K562 (cell line): ENCODE results near the gene MC1R. TPM values are rescaled to one million over a fixed set of nuclear protein-coding genes. Genes with fewer than 3 reads are reported as not detected.

Experiments used
- ATAC-seq: fragments of 200-7000 bp; cut with Tn5 transposase; 3 replicates; pipeline ENCODE4 v1.9.1; 2020; ENCODE audit warnings: moderate library complexity
- BruUV-seq: library from RNA; stranded (reverse); fragments of 400-500 nt; replicated peaks from 2 replicates; lab custom pipeline; 2021; lab: Mats Ljungman, UMichigan
- CTCF ChIA-PET: fragments of 300-600 bp; formaldehyde crosslinking; extraction: SDS; loops from one replicate; lab custom pipeline; 2021; ENCODE audit warnings: low intra/inter-chr PET ratio; lab: Yijun Ruan, JAX
- POLR2A ChIA-PET: fragments of 300-600, 350-650 bp; sonication (Branson Sonifier 250); formaldehyde crosslinking; extraction: SDS; loops from one replicate; lab custom pipeline; 2021; ENCODE audit warnings: antibody characterized with exemption, inconsistent platforms; lab: Yijun Ruan, JAX
- DNase-seq, 4 experiments: peaks; one replicate each; pipeline versions ENCODE4 v3.0.0 to v3.0.0-alpha.2; 2011 to 2018; ENCODE audit warnings: low spot score in 3 of 4, mixed read lengths in 3 of 4; ENCODE audit errors: extremely low read depth in 1 of 4
- FAIRE-seq: peaks from 2 replicates; lab custom pipeline; 2011; peaks lifted over from hg19 to GRCh38; lab: Jason Lieb, UNC
- H2AFZ ChIP-seq: 2 replicates; pipeline ENCODE4 v1.6.0; 2011; ENCODE audit warnings: low read depth, low read length, control low read depth, inconsistent platforms
- H3K27ac ChIP-seq: fragments of 200-600 bp; 3 replicates; pipeline ENCODE4 v1.8.0; 2011; ENCODE audit warnings: low read depth, mild to moderate bottlenecking, control low read depth, inconsistent platforms, low read length, moderate library complexity, mixed read lengths; ENCODE audit errors: extremely low read depth
- H3K27me3 ChIP-seq, 2 experiments: fragments of 300-600 bp in 1 of 2; 2 replicates in 1 of 2; 3 replicates in 1 of 2; pipeline versions ENCODE4 v1.6.0 to v1.8.0; 2011; ENCODE audit warnings: inconsistent platforms in 2 of 2, low read length in 2 of 2, mild to moderate bottlenecking in 1 of 2, mixed read lengths in 1 of 2, moderate library complexity in 1 of 2; ENCODE audit not compliant: control insufficient read depth in 2 of 2, insufficient read depth in 2 of 2
- H3K36me3 ChIP-seq: fragments of 300-600 bp; 3 replicates; pipeline ENCODE4 v1.8.0; 2011; ENCODE audit warnings: mild to moderate bottlenecking, low read length, inconsistent platforms; ENCODE audit not compliant: control insufficient read depth, insufficient read depth
- H3K4me1 ChIP-seq, 2 experiments: fragments of 200-600 bp in 1 of 2; replicated peaks in 1 of 2; 2 replicates in 1 of 2; 3 replicates in 1 of 2; pipeline versions ENCODE4 v1.5.1 to v1.8.0; 2011; ENCODE audit warnings: inconsistent platforms in 2 of 2, low read length in 2 of 2, mild to moderate bottlenecking in 1 of 2, mixed read lengths in 1 of 2, moderate library complexity in 1 of 2; ENCODE audit not compliant: control insufficient read depth in 2 of 2, insufficient read depth in 2 of 2
- H3K4me2 ChIP-seq: 2 replicates; pipeline ENCODE4 v1.6.1; 2011; ENCODE audit warnings: low read length, control low read depth, inconsistent platforms, mixed read lengths; ENCODE audit not compliant: insufficient read depth
- H3K4me3 ChIP-seq: fragments of 200-600 bp; sonication (generic), shearing (Covaris generic); 2 replicates; pipeline ENCODE4 v1.5.1; 2016; ENCODE audit warnings: control low read depth, inconsistent platforms
- H3K79me2 ChIP-seq: fragments of 200-600 bp; 3 replicates; pipeline ENCODE4 v1.8.0; 2011; ENCODE audit warnings: low read length, inconsistent platforms; ENCODE audit not compliant: control insufficient read depth, insufficient read depth
- H3K9ac ChIP-seq, 2 experiments: 2 replicates each; pipeline versions ENCODE4 v1.6.0 to v1.6.1; 2011; ENCODE audit warnings: low read depth in 2 of 2, low read length in 2 of 2, control low read depth in 1 of 2, inconsistent platforms in 1 of 2, mild to moderate bottlenecking in 1 of 2, mixed read lengths in 1 of 2; ENCODE audit not compliant: insufficient read depth in 1 of 2
- H3K9me1 ChIP-seq: one replicate; pipeline ENCODE4 v1.6.0; 2011; ENCODE audit warnings: inconsistent platforms, mild to moderate bottlenecking, low read length, moderate library complexity; ENCODE audit not compliant: control insufficient read depth, insufficient read depth
- H3K9me3 ChIP-seq: replicated peaks from 2 replicates; pipeline ENCODE4 v1.5.1; 2011; ENCODE audit warnings: low read depth, low read length, inconsistent platforms; ENCODE audit not compliant: control insufficient read depth, insufficient read depth
- H4K20me1 ChIP-seq: replicated peaks from 2 replicates; pipeline ENCODE4 v1.6.1; 2011; ENCODE audit warnings: low read length, inconsistent platforms, mixed read lengths; ENCODE audit not compliant: control insufficient read depth, insufficient read depth
- AFF4 ChIP-seq: sonication (generic); formaldehyde crosslinking; IDR thresholded peaks from 2 replicates; pipeline ENCODE4 v1.8.0; 2023; ENCODE audit warnings: mild to moderate bottlenecking, missing genetic modification reagents
- IRF1 ChIP-seq: sonication (generic); formaldehyde crosslinking; IDR thresholded peaks from 2 replicates; pipeline ENCODE4 v1.8.0; 2022; ENCODE audit warnings: missing genetic modification reagents, mild to moderate bottlenecking, borderline replicate concordance
- PHTF2 ChIP-seq: fragments of 250-450 bp; sonication (Bioruptor Pico); IDR thresholded peaks from 2 replicates; pipeline ENCODE4 v1.5.0; 2021; ENCODE audit warnings: mild to moderate bottlenecking
- RBM14 ChIP-seq: fragments of 200-400 bp; formaldehyde crosslinking; IDR thresholded peaks from 2 replicates; pipeline ENCODE4 v1.6.1; 2018; ENCODE audit warnings: low read depth, mild to moderate bottlenecking, low read length, moderate library complexity, borderline replicate concordance; ENCODE audit not compliant: insufficient read depth
- TAF7 ChIP-seq: fragments of 450-650 bp; IDR thresholded peaks from 2 replicates; pipeline ENCODE4 v1.6.1; 2016; ENCODE audit warnings: missing genetic modification characterization, missing compliant biosample characterization
- WGBS: fragments of 100-300 bp; shearing (Covaris generic); methylation state at CpG from one replicate; pipeline ENCODE4 v1.1.6; 2016; ENCODE audit warnings: low coverage, mixed read lengths; ENCODE audit not compliant: insufficient coverage; ENCODE audit errors: missing lambda C conversion rate; 5-methylcytosine and 5-hydroxymethylcytosine counted together
- in situ Hi-C: fragments of 300-500 bp; cut with MboI; formaldehyde crosslinking; loops from 4 replicates; pipeline ENCODE4 v1.15.0; 2018; ENCODE audit warnings: inconsistent platforms, mixed read lengths
- intact Hi-C: fragments of 100-400 bp; cut with micrococcal nuclease; formaldehyde crosslinking; loops from 2 replicates; pipeline ENCODE4 v1.14.2; 2022
- polyA plus RNA-seq, 8 experiments: library from polyadenylated mRNA; depleted of rRNA in 4 of 8; stranded (reverse) in 5 of 8; unstranded in 3 of 8; fragments of >200 nt; fragmentation: Nextera tagmentation in 2 of 8; fragmentation: Illumina TruSeq in 1 of 8; extraction: Ambion mirVana in 2 of 8; extraction: Trizol in 1 of 8; gene quantifications; 2 replicates each; pipeline versions ENCODE4 v1.2.1 to v1.2.3, GENCODE V29; 2011 to 2014; ENCODE audit warnings: inconsistent platforms in 1 of 8, missing spikeins in 1 of 8
- total RNA-seq, 7 experiments: library from RNA; depleted of rRNA in 6 of 7; stranded (reverse); fragments of >200 nt in 6 of 7; fragmentation: Illumina TruSeq in 2 of 7; extraction: Trizol in 2 of 7; gene quantifications; 2 replicates each; pipeline versions ENCODE4 v1.2.1 to v1.2.3, GENCODE V29; 2011 to 2021; ENCODE audit warnings: low replicate concordance in 1 of 7
- TF ChIP-seq, protein P1 (sequence below): fragments of 200-400 bp; formaldehyde crosslinking; IDR thresholded peaks from 2 replicates; pipeline ENCODE4 v1.6.1; 2017; ENCODE audit warnings: mild to moderate bottlenecking, low read depth, low read length, moderate library complexity

Gene MC1R
- total and polyA plus RNA-seq, 9 of the 15 experiments (the other 6 are each of a cell fraction or from before 2014, with no cell fraction given) = 0.14 to 5.3 (median 2.5) TPM; not detected in 1

DNA sequence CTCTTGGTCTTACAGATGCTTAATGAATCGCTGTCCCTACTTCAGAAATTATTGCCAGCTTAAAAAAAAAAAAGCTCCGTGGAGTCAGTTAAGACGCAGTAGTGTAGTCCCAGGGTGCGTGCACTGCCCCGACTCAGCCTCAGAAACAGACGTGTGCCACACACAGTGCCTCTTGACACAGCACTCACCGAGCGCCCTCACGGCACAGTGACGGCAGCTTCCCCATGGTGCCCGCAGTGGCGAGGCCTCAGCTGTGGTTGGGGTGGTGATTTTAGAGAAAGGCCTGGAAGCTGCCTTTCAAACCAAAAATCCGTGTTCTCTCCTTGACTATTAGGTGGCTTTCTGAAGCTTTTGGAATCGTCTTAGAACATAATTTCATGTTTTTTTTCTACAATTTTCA, 31.4 kb upstream of the MC1R start (continued):
- TF ChIP-seq AFF4 (CRISPR knock-in tag) (no peak), TAF7 (tag) (no peak), RBM14 (no peak), IRF1 (no peak)

GRCh38 chr16:89890200-89890599, 28.5 kb upstream of the MC1R start:
- H3K27me3 ChIP-seq = no peaks in the 10 kb centered on the region
- no peak for DNase-seq
- H3K9me1 ChIP-seq = no peaks in the 10 kb centered on the region
- no peak overlapping the region for H3K4me2 ChIP-seq
- WGBS = 95% methylated on average over 9 of the region's 9 CpGs
- H3K36me3 ChIP-seq = peaks cover 87% of the 10 kb centered on the region; the same call in 2 of the 3 replicates
- FAIRE-seq = no peak
- ChIA-PET CTCF (no interaction called here), POLR2A (interaction anchor here (0.7 to 2.1 kb wide), 3 partner anchors 9 to 148 kb away, joined by 3 to 8 read pairs (median 3); no protein-coding TSS in a partner anchor)
- no peaks in the 10 kb centered on the region for H3K79me2 ChIP-seq
- no peak overlapping the region for H3K27ac ChIP-seq
- no peak for ATAC-seq
- intact Hi-C loops = no loop called here
- no peaks in the 10 kb centered on the region for H3K9me3 ChIP-seq
- BruUV-seq = no TSS peak
- no peak overlapping the region for H2AFZ ChIP-seq
- H4K20me1 ChIP-seq = no peaks in the 10 kb centered on the region
- no peak overlapping the region for H3K4me3 ChIP-seq
- peaks cover 0 to 6% of the 10 kb centered on the region in 2 experiments; a peak in 1 of 5 replicates for H3K4me1 ChIP-seq
- in situ Hi-C loops = no loop called here
- no peak overlapping the region for H3K9ac ChIP-seq
- TF ChIP-seq PHTF2 (CRISPR knock-in tag) = no peak
- TF ChIP-seq, protein P1, sequence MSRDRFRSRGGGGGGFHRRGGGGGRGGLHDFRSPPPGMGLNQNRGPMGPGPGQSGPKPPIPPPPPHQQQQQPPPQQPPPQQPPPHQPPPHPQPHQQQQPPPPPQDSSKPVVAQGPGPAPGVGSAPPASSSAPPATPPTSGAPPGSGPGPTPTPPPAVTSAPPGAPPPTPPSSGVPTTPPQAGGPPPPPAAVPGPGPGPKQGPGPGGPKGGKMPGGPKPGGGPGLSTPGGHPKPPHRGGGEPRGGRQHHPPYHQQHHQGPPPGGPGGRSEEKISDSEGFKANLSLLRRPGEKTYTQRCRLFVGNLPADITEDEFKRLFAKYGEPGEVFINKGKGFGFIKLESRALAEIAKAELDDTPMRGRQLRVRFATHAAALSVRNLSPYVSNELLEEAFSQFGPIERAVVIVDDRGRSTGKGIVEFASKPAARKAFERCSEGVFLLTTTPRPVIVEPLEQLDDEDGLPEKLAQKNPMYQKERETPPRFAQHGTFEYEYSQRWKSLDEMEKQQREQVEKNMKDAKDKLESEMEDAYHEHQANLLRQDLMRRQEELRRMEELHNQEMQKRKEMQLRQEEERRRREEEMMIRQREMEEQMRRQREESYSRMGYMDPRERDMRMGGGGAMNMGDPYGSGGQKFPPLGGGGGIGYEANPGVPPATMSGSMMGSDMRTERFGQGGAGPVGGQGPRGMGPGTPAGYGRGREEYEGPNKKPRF = no peak
